HCT116 (cell line): ENCODE data around the gene CCL13. TPM values are rescaled to one million over a fixed set of nuclear protein-coding genes. Genes with fewer than 3 reads are reported as not detected.

Experiments used
- ATAC-seq: fragments of 200-7000 bp; cut with Tn5 transposase; 2 replicates; pipeline ENCODE4 v1.9.1; 2020; ENCODE audit warnings: mild to moderate bottlenecking, moderate library complexity
- BruUV-seq: library from RNA; stranded (reverse); fragments of 400-500 nt; replicated peaks from 2 replicates; lab custom pipeline; 2021; lab: Mats Ljungman, UMichigan
- CTCF ChIA-PET: fragments of 300-600 bp; sonication (Branson Sonifier 250); formaldehyde crosslinking; loops from one replicate; lab custom pipeline; 2021; ENCODE audit warnings: antibody characterized with exemption; lab: Charles Lee
- POLR2A ChIA-PET: fragments of 300-600, 350-600 bp; sonication (Branson Sonifier 250); formaldehyde crosslinking; loops from one replicate; lab custom pipeline; 2021; ENCODE audit warnings: antibody characterized with exemption; lab: Charles Lee
- RAD21 ChIA-PET, 2 experiments: fragments of 300-600 bp; sonication (Branson Sonifier 250); formaldehyde crosslinking; loops; one replicate each; lab custom pipeline; 2023; ENCODE audit warnings: low total read pairs in 2 of 2; ENCODE audit not compliant: uncharacterized antibody in 2 of 2, unreplicated experiment in 2 of 2, low non-redundant PET in 1 of 2; lab: Charles Lee
- DNase-seq: peaks from one replicate; pipeline ENCODE4 v3.0.0-alpha.2; 2010; ENCODE audit warnings: low read depth, low spot score
- H2AFZ ChIP-seq: fragments of 200-600 bp; shearing (Covaris generic), sonication (generic); 2 replicates; pipeline ENCODE4 v1.6.1; 2017; ENCODE audit warnings: low read depth, mixed run types, mixed read lengths, antibody characterized with exemption, low read length; ENCODE audit not compliant: poor library complexity, severe bottlenecking
- H3K27ac ChIP-seq: 2 replicates; pipeline ENCODE4 v1.5.1; 2012; ENCODE audit warnings: low read depth, low read length
- H3K27me3 ChIP-seq: fragments of 200-600 bp; sonication (generic); 2 replicates; pipeline ENCODE4 v1.6.1; 2016; ENCODE audit warnings: mixed run types, low read length, mixed read lengths; ENCODE audit not compliant: insufficient read depth
- H3K36me3 ChIP-seq, 2 experiments: fragments of 200-500 bp in 1 of 2; fragments of 200-600 bp in 1 of 2; sonication (Bioruptor generic) in 1 of 2; sonication (generic) in 1 of 2; 2 replicates each; pipeline versions ENCODE4 v1.5.1 to v1.6.1; 2014 to 2016; ENCODE audit warnings: low read length in 2 of 2, inconsistent platforms in 1 of 2, mixed read lengths in 1 of 2, mixed run types in 1 of 2; ENCODE audit not compliant: insufficient read depth in 2 of 2, control insufficient read depth in 1 of 2
- H3K4me1 ChIP-seq, 2 experiments: fragments of 200-600 bp in 1 of 2; sonication (generic) in 1 of 2; 2 replicates each; pipeline versions ENCODE4 v1.5.1 to v1.6.1; 2012 to 2017; ENCODE audit warnings: low read length in 2 of 2, inconsistent platforms in 1 of 2, mild to moderate bottlenecking in 1 of 2, mixed read lengths in 1 of 2, mixed run types in 1 of 2, moderate library complexity in 1 of 2; ENCODE audit not compliant: insufficient read depth in 2 of 2, control insufficient read depth in 1 of 2
- H3K4me2 ChIP-seq: fragments of 200-600 bp; sonication (generic); 2 replicates; pipeline ENCODE4 v1.6.1; 2017; ENCODE audit warnings: mixed run types, low read length, mixed read lengths
- H3K4me3 ChIP-seq, 2 experiments: fragments of 200-600 bp in 1 of 2; sonication (generic) in 1 of 2; replicated peaks in 1 of 2; 2 replicates each; pipeline ENCODE4 v1.5.1; 2011 to 2016; ENCODE audit warnings: low read length in 2 of 2, control low read depth in 1 of 2, low read depth in 1 of 2, mild to moderate bottlenecking in 1 of 2, mixed read lengths in 1 of 2, mixed run types in 1 of 2
- H3K79me2 ChIP-seq: fragments of 200-600 bp; sonication (generic); 2 replicates; pipeline ENCODE4 v1.6.1; 2017; ENCODE audit warnings: mild to moderate bottlenecking, mixed run types, low read length, moderate library complexity, mixed read lengths; ENCODE audit not compliant: insufficient read depth
- H3K9ac ChIP-seq: fragments of 200-600 bp; sonication (generic); 2 replicates; pipeline ENCODE4 v1.6.1; 2016; ENCODE audit warnings: low read length, mixed read lengths
- H3K9me2 ChIP-seq: fragments of 200-600 bp; sonication (generic), shearing (Covaris generic); 2 replicates; pipeline ENCODE4 v1.6.1; 2017; ENCODE audit warnings: mixed run types, mild to moderate bottlenecking, moderate library complexity; ENCODE audit not compliant: insufficient read depth
- H3K9me3 ChIP-seq, 2 experiments: fragments of 200-500 bp in 1 of 2; fragments of 200-600 bp in 1 of 2; sonication (Bioruptor generic) in 1 of 2; sonication (generic) in 1 of 2; 2 replicates each; pipeline ENCODE4 v1.6.1; 2014 to 2017; ENCODE audit warnings: low read length in 2 of 2, mixed read lengths in 2 of 2, inconsistent platforms in 1 of 2, low read depth in 1 of 2, mild to moderate bottlenecking in 1 of 2, mixed run types in 1 of 2, moderate library complexity in 1 of 2; ENCODE audit not compliant: control insufficient read depth in 1 of 2, insufficient read depth in 1 of 2
- H4K20me1 ChIP-seq: fragments of 200-600 bp; sonication (generic), shearing (Covaris generic); 2 replicates; pipeline ENCODE4 v1.6.1; 2017; ENCODE audit warnings: mixed run types, mild to moderate bottlenecking, moderate library complexity; ENCODE audit not compliant: insufficient read depth
- CBX3 ChIP-seq: IDR thresholded peaks from 2 replicates; pipeline ENCODE4 v1.6.1; 2012; ENCODE audit warnings: low read depth
- CEBPB ChIP-seq: IDR thresholded peaks from 2 replicates; pipeline ENCODE4 v1.6.1; 2012; ENCODE audit warnings: low read depth
- EGR1 ChIP-seq: IDR thresholded peaks from 2 replicates; pipeline ENCODE4 v1.6.1; 2012; ENCODE audit warnings: low read depth
- ELF1 ChIP-seq: IDR thresholded peaks from 2 replicates; pipeline ENCODE4 v1.6.1; 2012; ENCODE audit warnings: low read depth, borderline replicate concordance
- EZH2 ChIP-seq: fragments of 200-600 bp; sonication (generic); IDR thresholded peaks from 2 replicates; pipeline ENCODE4 v1.6.1; 2017; ENCODE audit warnings: antibody characterized with exemption, mixed run types
- FOSL1 ChIP-seq: IDR thresholded peaks from 2 replicates; pipeline ENCODE4 v1.6.1; 2012; ENCODE audit warnings: low read depth
- SIN3A ChIP-seq: IDR thresholded peaks from 2 replicates; pipeline ENCODE4 v1.6.1; 2012; ENCODE audit warnings: low read depth
- YY1 ChIP-seq: IDR thresholded peaks from 2 replicates; pipeline ENCODE4 v1.6.1; 2011; ENCODE audit warnings: low read length, low read depth, moderate library complexity, mild to moderate bottlenecking; ENCODE audit not compliant: insufficient replicate concordance; ENCODE audit errors: extremely low read depth
- ZFX ChIP-seq: fragments of 450-650 bp; IDR thresholded peaks from 2 replicates; pipeline ENCODE4 v1.6.1; 2017
- ZNF274 ChIP-seq: fragments of 200-500 bp; sonication (Bioruptor generic); IDR thresholded peaks from 2 replicates; pipeline ENCODE4 v1.6.1; 2014; ENCODE audit warnings: mild to moderate bottlenecking, low read depth, low read length, inconsistent platforms
- intact Hi-C: fragments of 100-400 bp; cut with micrococcal nuclease; formaldehyde crosslinking; loops from 2 replicates; pipeline ENCODE4 v1.10.0; 2022
- total RNA-seq: library from RNA; stranded (reverse); gene quantifications from one replicate; pipeline ENCODE4 v1.2.1, GENCODE V29; 2021; ENCODE audit not compliant: unreplicated experiment
- TF ChIP-seq, protein P1 (sequence below), 3 experiments: fragments of 200-600 bp in 1 of 3; sonication (generic) in 1 of 3; IDR thresholded peaks in 2 of 3; conservative IDR thresholded peaks in 1 of 3; 2 replicates each; pipeline ENCODE4 v1.5.1; 2012 to 2017; ENCODE audit warnings: low read depth in 2 of 3, low read length in 2 of 3, antibody characterized with exemption in 1 of 3, borderline replicate concordance in 1 of 3, control low read depth in 1 of 3, mild to moderate bottlenecking in 1 of 3, mixed read lengths in 1 of 3, mixed run types in 1 of 3, moderate library complexity in 1 of 3; ENCODE audit not compliant: insufficient read depth in 1 of 3

CCL13 gene
- total RNA-seq, 1 experiment from 2014 or later = not detected

DNA sequence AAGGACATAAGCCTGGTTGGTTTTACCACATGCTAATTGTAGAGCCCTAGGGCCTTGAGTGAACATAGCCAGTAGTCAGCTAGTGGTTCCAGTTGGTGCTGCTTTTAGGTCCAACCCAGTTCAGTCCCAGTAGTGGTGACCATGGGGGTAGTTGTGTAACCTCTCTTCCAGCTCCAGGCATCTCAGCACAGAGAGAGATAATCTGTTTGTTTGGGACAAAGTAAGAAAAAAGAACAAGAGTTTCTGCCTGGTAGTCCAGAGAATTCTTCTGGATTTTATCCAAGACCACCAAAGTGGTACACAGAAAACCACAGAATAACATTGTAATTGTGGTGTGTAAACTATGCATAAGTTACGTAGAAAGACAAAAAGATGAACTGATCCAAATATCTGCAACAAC is 5.2 kb upstream of the CCL13 start:
- Histone ChIP-seq H3K9ac (no peak overlapping the region), H3K27me3 (no peaks in the 10 kb centered on the region; the same call in 1 of the 2 replicates), H3K4me1 (no peaks in the 10 kb centered on the region), H2AFZ (no peak overlapping the region), H3K9me3 (no peaks in the 10 kb centered on the region), H4K20me1 (no peaks in the 10 kb centered on the region), H3K9me2 (no peaks in the 10 kb centered on the region), H3K79me2 (no peaks in the 10 kb centered on the region), H3K36me3 (no peaks in the 10 kb centered on the region), H3K4me2 (no peak overlapping the region), H3K27ac (no peak overlapping the region), H3K4me3 (no peak overlapping the region)
- intact Hi-C loops = no loop called here
- ATAC-seq (no peak), DNase-seq (no peak)
- CTCF ChIA-PET = no interaction called here
- POLR2A ChIA-PET = no interaction called here
- RAD21 ChIA-PET = no interaction called here
- TF ChIP-seq SIN3A (no peak), ZNF274 (no peak), EZH2 (no peak), ZFX (no peak), EGR1 (no peak), CBX3 (no peak), CEBPB (no peak), FOSL1 (no peak), YY1 (no peak), ELF1 (no peak)
- TF ChIP-seq, protein P1, sequence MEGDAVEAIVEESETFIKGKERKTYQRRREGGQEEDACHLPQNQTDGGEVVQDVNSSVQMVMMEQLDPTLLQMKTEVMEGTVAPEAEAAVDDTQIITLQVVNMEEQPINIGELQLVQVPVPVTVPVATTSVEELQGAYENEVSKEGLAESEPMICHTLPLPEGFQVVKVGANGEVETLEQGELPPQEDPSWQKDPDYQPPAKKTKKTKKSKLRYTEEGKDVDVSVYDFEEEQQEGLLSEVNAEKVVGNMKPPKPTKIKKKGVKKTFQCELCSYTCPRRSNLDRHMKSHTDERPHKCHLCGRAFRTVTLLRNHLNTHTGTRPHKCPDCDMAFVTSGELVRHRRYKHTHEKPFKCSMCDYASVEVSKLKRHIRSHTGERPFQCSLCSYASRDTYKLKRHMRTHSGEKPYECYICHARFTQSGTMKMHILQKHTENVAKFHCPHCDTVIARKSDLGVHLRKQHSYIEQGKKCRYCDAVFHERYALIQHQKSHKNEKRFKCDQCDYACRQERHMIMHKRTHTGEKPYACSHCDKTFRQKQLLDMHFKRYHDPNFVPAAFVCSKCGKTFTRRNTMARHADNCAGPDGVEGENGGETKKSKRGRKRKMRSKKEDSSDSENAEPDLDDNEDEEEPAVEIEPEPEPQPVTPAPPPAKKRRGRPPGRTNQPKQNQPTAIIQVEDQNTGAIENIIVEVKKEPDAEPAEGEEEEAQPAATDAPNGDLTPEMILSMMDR (IDR thresholded peaks at IDR 0.05 in 2 of 3, conservative IDR thresholded peaks at IDR 0.05 in 1 of 3; ENCODE audit: borderline replicate concordance in 1 of 3, insufficient read depth in 1 of 3, low read depth in 2 of 3, low read length in 2 of 3) = no peak
- TF ChIP-seq, all 23 proteins: peak for 0
- no TSS peak for BruUV-seq
